Coronary artery (tissue), 2 donors: ENCODE data around the gene SPATS2.

ENCODE experiments used
- DNase-seq: peaks from one replicate; pipeline ENCODE4 v3.0.0-alpha.2; 2017; ENCODE audit warnings: low spot score
- H3K27ac ChIP-seq, 2 donors: fragments of 200-600 bp; sonication (generic); one replicate each; pipeline ENCODE4 v1.5.1; 2016 to 2019
- H3K4me3 ChIP-seq: fragments of 200-600 bp; sonication (generic); 2 replicates; pipeline ENCODE4 v1.5.1; 2016; ENCODE audit warnings: mild to moderate bottlenecking, moderate library complexity
- TF ChIP-seq, protein P1 (sequence below): fragments of 200-600 bp; sonication (generic); IDR thresholded peaks from one replicate; pipeline ENCODE4 v1.5.1; 2019; ENCODE audit warnings: antibody characterized with exemption

SPATS2 gene

DNA sequence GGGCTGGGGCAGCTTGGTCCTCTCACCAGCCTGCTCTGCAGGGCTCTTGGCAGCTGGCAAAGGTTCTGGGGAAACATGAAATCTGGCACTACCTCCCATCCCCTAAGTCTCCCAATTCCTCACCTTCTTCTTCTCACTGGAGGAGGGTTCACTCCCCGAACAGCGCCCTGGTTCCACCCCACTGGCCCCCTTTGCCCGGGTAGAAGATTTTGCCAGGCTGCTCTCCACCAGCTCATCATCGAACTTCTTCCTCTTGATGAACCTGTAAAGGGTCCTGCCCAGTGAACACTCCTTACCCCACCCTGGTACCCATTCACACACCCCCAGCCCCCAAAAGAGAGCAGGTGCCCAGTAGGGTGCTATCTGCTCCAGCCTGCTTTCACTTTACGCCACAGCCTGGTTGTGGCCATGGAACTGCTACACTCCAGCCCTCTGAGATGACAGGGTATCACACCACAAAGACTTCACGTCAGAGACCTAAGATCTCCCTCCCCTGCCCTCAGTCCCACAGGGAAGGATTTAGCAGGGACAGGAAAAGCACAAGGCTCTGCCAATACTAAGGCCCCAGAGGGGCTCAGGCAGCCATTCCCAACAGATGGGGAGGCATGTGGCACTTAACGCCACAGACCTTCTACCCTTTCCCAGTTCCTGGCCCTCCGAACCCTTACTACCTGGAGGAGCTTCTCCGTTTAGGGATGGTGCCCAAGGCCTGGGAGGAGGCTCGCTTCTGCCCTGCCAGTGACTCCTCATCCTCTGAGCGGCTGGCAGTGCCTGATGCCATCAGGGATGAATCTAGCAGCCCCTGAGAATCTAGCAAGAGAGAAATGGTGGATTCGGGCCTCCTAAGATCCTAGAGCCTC lies 198.4 kb downstream of the SPATS2 start:
- TF ChIP-seq, protein P1, sequence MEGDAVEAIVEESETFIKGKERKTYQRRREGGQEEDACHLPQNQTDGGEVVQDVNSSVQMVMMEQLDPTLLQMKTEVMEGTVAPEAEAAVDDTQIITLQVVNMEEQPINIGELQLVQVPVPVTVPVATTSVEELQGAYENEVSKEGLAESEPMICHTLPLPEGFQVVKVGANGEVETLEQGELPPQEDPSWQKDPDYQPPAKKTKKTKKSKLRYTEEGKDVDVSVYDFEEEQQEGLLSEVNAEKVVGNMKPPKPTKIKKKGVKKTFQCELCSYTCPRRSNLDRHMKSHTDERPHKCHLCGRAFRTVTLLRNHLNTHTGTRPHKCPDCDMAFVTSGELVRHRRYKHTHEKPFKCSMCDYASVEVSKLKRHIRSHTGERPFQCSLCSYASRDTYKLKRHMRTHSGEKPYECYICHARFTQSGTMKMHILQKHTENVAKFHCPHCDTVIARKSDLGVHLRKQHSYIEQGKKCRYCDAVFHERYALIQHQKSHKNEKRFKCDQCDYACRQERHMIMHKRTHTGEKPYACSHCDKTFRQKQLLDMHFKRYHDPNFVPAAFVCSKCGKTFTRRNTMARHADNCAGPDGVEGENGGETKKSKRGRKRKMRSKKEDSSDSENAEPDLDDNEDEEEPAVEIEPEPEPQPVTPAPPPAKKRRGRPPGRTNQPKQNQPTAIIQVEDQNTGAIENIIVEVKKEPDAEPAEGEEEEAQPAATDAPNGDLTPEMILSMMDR = no peak
- no peak overlapping the region for H3K4me3 ChIP-seq
- H3K27ac ChIP-seq = no peak overlapping the region
- no peak for DNase-seq

DNA sequence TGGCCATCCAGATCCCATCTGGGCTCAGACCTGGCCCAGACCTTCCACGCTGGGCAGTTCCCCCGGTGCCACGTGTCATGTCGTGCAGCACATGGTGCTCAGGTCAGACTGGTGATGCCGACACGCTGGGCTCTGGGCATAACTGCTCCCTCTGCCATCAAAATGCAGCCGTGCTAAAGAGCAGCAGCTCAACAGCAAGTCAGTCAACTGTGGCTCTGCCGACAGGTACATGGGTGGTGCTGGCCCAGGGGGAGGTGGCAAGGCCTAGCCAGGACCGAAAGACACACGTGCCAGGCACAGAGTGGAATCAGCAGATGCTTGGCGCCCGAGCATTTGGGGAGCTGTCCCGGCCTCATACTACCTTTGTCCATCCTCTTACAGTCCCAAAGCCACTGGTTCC lies 199.1 kb downstream of the SPATS2 start:
- TF ChIP-seq, protein P1 = no peak
- Histone ChIP-seq H3K27ac (no peak overlapping the region), H3K4me3 (no peak overlapping the region)
- no peak for DNase-seq

DNA sequence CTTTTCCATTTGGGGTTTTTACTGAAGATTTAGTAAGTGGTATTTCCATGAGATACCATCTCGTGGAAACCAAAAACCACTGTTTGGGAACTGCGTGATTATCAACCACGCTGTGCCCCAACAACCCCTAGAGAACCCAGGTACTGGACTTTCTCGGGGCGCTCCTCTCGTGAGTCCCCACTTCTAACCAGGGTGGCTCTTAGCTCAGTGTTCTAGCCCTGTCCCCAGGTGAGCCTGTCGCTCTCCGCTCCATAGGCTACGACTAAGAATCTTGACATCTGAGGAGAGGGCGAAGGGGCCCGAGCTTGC lies 200.0 kb downstream of the SPATS2 start:
- H3K27ac ChIP-seq = peak overlapping the region in 1 of 2 donors; percentile 83
- DNase-seq = no peak
- TF ChIP-seq, protein P1 = no peak
- H3K4me3 ChIP-seq = peak overlapping the region; percentile 82

DNA sequence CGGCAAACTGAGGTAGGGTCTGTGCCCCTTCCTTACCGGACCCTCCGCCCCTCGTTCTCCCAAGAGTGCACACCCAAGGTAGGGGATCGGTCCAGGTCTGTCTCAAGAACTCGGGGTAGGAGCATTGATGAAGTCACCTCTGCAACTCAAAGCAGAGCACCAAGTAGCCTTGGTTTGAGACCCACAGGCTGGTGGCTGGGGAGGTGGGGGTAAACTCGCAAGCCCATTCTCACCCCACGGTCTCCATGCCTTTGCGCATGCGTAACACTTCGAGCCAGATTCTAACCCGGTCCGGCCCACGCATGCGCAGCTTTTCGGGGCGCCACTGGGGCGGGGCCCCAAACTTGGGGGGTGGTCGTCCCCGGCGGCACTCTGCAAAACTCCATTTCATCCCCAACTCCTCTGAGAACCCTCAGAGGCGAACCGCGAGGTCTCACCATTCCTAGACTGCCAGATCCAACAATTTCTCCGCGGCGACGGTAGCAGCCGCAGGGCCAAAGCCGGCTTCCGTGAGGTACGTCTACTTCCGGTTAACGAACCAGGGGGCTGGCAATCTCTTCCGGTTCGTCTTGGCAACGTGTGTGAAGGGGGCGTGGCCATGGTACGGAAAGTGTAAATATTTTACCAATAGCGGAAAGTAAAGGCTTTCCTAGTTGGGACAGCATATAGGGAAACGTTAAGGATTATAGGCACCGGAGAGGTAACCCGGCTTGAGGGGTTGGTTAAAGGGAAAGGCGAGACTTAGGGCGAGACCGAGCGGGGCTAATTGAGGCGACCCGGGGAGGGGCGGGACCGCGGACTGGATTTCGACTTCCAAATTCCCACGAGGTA lies 200.6 kb downstream of the SPATS2 start, which contains the start of gene MCRS1:
Gene MCRS1, minus strand, starts transcription at position 532 of the 831 bp plus-strand sequence. CDS start 1,411 bp downstream, outside the sequence.
- H3K4me3 ChIP-seq = peak within 1 kb of the TSS; percentile 82
- TF ChIP-seq, protein P1 = no peak
- peak within 1 kb of the TSS; percentile 69 to 83 for H3K27ac ChIP-seq
- DNase-seq = peak; percentile 89

DNA sequence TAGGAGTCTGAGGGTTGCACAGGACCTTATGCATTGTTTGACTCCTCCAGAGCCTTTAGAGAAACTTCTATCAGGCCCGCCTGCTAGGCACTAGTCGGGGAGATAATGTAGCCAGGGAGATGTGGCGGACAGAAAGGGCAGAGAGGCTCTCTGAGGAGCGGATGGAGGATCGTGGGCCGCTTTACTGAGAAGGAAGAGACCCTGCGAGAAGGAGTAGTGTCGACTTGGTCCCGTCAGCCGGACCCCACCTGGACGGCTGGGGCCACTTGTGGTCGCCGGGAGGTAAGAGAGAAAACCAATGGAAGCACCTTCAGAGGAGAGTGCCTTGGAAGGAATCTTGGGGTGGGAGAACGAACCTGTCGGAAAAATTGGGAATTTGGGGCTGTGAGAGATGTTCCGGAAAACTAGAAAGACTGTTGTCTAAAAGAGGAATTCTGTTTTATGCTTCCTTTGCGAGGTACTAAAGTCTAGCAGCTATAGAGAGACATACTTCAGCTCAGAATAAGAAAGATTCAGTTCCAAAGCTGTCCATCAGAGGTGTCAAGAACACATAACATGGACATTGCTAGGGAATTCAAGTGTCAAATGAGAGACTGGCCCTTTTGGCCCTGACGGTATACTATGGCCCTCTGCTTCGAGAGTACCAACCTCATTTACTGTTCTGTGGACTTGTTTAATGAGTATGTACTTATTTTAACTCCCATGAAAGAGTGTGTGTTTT lies 201.3 kb downstream of the SPATS2 start:
- no peak for DNase-seq
- peak overlapping the region; percentile 82 for H3K4me3 ChIP-seq
- TF ChIP-seq, protein P1 = no peak
- H3K27ac ChIP-seq = peak overlapping the region; percentile 69 to 83
